DLD1 (cell line): Measurements from ENCODE around the gene ZNF664.

ENCODE experiments used
- in situ Hi-C: cut with HindIII; loops from 2 replicates; pipeline ENCODE4 v1.10.0; 2017; ENCODE audit warnings: low sequenced_read_pairs

The ZNF664 gene

GRCh38 chr12:123972457-123973401 lies at the start of gene ZNF664, which contains the start of gene CCDC92:
Gene ZNF664 (plus strand): TSS chr12:123973215. CDS start chr12:124012145, 38,930 bp downstream.
Gene CCDC92 (minus strand): TSS chr12:123972831. CDS start chr12:123944305, 28,526 bp downstream.
- in situ Hi-C loops: no loop called here

GRCh38 chr12:123923927-123924326 lies 49.1 kb upstream of the ZNF664 start:
- in situ Hi-C loops: no loop called here

- in situ Hi-C loops: no loop called here
Measured at GRCh38 chr12:123924539-123924938, 48.5 kb upstream of the ZNF664 start.

GRCh38 chr12:123928274-123928865 lies 44.6 kb upstream of the ZNF664 start:
- in situ Hi-C loops: no loop called here

- in situ Hi-C loops: no loop called here
Measured at GRCh38 chr12:123928897-123929296, 44.1 kb upstream of the ZNF664 start.

- in situ Hi-C loops: no loop called here
Measured at GRCh38 chr12:123929946-123930583, 43.0 kb upstream of the ZNF664 start.

GRCh38 chr12:123931686-123932321 lies 41.2 kb upstream of the ZNF664 start:
- in situ Hi-C loops: no loop called here

- in situ Hi-C loops: no loop called here
Measured at GRCh38 chr12:123933214-123933613, 39.8 kb upstream of the ZNF664 start.

GRCh38 chr12:123934016-123934620 lies 38.9 kb upstream of the ZNF664 start:
- in situ Hi-C loops: no loop called here

- in situ Hi-C loops: no loop called here
Measured at GRCh38 chr12:123934829-123935228, 38.2 kb upstream of the ZNF664 start.

- in situ Hi-C loops: no loop called here
Measured at GRCh38 chr12:123935956-123936355, 37.1 kb upstream of the ZNF664 start.

GRCh38 chr12:123936471-123936870 lies 36.5 kb upstream of the ZNF664 start:
- in situ Hi-C loops: no loop called here

- in situ Hi-C loops: no loop called here
Measured at GRCh38 chr12:123936956-123937706, 35.9 kb upstream of the ZNF664 start.

GRCh38 chr12:123937707-123938591 lies 35.1 kb upstream of the ZNF664 start:
- in situ Hi-C loops: no loop called here

GRCh38 chr12:123938679-123939480 lies 34.1 kb upstream of the ZNF664 start:
- in situ Hi-C loops: no loop called here

- in situ Hi-C loops: no loop called here
Measured at GRCh38 chr12:123939716-123940626, 33.0 kb upstream of the ZNF664 start.

GRCh38 chr12:123940627-123940966 lies 32.4 kb upstream of the ZNF664 start:
- in situ Hi-C loops: no loop called here
